HepG2 (cell line): ENCODE data around the gene CAMK2G. TPM values are rescaled to one million over a fixed set of nuclear protein-coding genes. Genes with fewer than 3 reads are reported as not detected.

Source experiments
- ATAC-seq: fragments of 200-7000 bp; cut with Tn5 transposase; 3 replicates; pipeline ENCODE4 v1.9.1; 2020; ENCODE audit warnings: mild to moderate bottlenecking, moderate library complexity
- BruUV-seq: library from RNA; stranded (reverse); fragments of 400-500 nt; replicated peaks from 2 replicates; lab custom pipeline; 2021; lab: Mats Ljungman, UMichigan
- CTCF ChIA-PET: fragments of 300-600 bp; formaldehyde crosslinking; extraction: SDS; loops from one replicate; lab custom pipeline; 2021; ENCODE audit warnings: low total read pairs, inconsistent platforms, low intra/inter-chr PET ratio; lab: Yijun Ruan, JAX
- POLR2A ChIA-PET: fragments of 350-600 bp; sonication (Branson Sonifier 250); formaldehyde crosslinking; loops from one replicate; lab custom pipeline; 2020; ENCODE audit warnings: antibody characterized with exemption, inconsistent platforms; lab: Yijun Ruan, JAX
- DNase-seq: peaks from one replicate; pipeline ENCODE4 v3.0.0-alpha.2; 2015; ENCODE audit warnings: low spot score
- FAIRE-seq: peaks from 3 replicates; lab custom pipeline; 2011; peaks lifted over from hg19 to GRCh38; lab: Jason Lieb, UNC
- H2AFZ ChIP-seq: one replicate; pipeline ENCODE4 v1.6.1; 2011; ENCODE audit warnings: low read length, inconsistent platforms
- H3K27ac ChIP-seq: fragments of 300-600 bp; 3 replicates; pipeline ENCODE4 v1.8.0; 2011; ENCODE audit warnings: mixed run types, mild to moderate bottlenecking, mixed read lengths, low read length, inconsistent platforms; ENCODE audit not compliant: insufficient read depth; ENCODE audit errors: extremely low read length
- H3K27me3 ChIP-seq, 2 experiments: fragments of 200-600 bp in 1 of 2; 2 replicates in 1 of 2; 3 replicates in 1 of 2; pipeline versions ENCODE4 v1.6.0 to v1.8.0; 2011; ENCODE audit warnings: low read length in 2 of 2, mild to moderate bottlenecking in 2 of 2, moderate library complexity in 2 of 2, inconsistent platforms in 1 of 2; ENCODE audit not compliant: insufficient read depth in 2 of 2, control insufficient read depth in 1 of 2
- H3K36me3 ChIP-seq, 2 experiments: fragments of 200-600 bp in 1 of 2; replicated peaks in 1 of 2; 2 replicates in 1 of 2; 3 replicates in 1 of 2; pipeline versions ENCODE4 v1.5.1 to v1.8.0; 2011; ENCODE audit warnings: low read length in 2 of 2, inconsistent platforms in 1 of 2; ENCODE audit not compliant: insufficient read depth in 2 of 2, control insufficient read depth in 1 of 2
- H3K4me1 ChIP-seq: 2 replicates; pipeline ENCODE4 v1.5.1; 2012; ENCODE audit warnings: low read length, inconsistent platforms; ENCODE audit not compliant: insufficient read depth
- H3K4me2 ChIP-seq: 2 replicates; pipeline ENCODE4 v1.6.0; 2011; ENCODE audit warnings: low read depth, low read length, inconsistent platforms
- H3K4me3 ChIP-seq, 3 experiments: fragments of 200-600 bp in 1 of 3; sonication (generic), shearing (Covaris generic) in 1 of 3; replicated peaks in 1 of 3; 2 replicates each; pipeline ENCODE4 v1.5.1; 2011 to 2016; ENCODE audit warnings: low read length in 3 of 3, inconsistent platforms in 2 of 3, low read depth in 2 of 3, mild to moderate bottlenecking in 2 of 3, control low read depth in 1 of 3, mixed read lengths in 1 of 3; ENCODE audit not compliant: insufficient read depth in 1 of 3
- H3K79me2 ChIP-seq: one replicate; pipeline ENCODE4 v1.6.1; 2011; ENCODE audit warnings: low read length, inconsistent platforms; ENCODE audit not compliant: insufficient read depth
- H3K9ac ChIP-seq: 2 replicates; pipeline ENCODE4 v1.6.0; 2011; ENCODE audit warnings: mild to moderate bottlenecking, low read depth, low read length, inconsistent platforms; ENCODE audit not compliant: insufficient read depth
- H3K9me3 ChIP-seq: 2 replicates; pipeline ENCODE4 v1.5.1; 2012; ENCODE audit warnings: mild to moderate bottlenecking, low read length
- H4K20me1 ChIP-seq: 2 replicates; pipeline ENCODE4 v1.6.0; 2011; ENCODE audit warnings: inconsistent platforms, mild to moderate bottlenecking, low read length, moderate library complexity; ENCODE audit not compliant: insufficient read depth
- ATF7-NPFF ChIP-seq: sonication (generic); formaldehyde crosslinking; IDR thresholded peaks from 2 replicates; pipeline ENCODE4 v1.8.1; 2023; ENCODE audit warnings: mild to moderate bottlenecking, low read depth, missing genetic modification reagents, moderate library complexity
- CHCHD3 ChIP-seq: sonication (generic); formaldehyde crosslinking; IDR thresholded peaks from 2 replicates; pipeline ENCODE4 v1.8.0; 2022; ENCODE audit warnings: mild to moderate bottlenecking, missing genetic modification reagents, moderate library complexity
- FOXK1 ChIP-seq: sonication (generic); formaldehyde crosslinking; IDR thresholded peaks from 2 replicates; pipeline ENCODE4 v1.4.0; 2020; ENCODE audit warnings: low read depth, missing genetic modification reagents, borderline replicate concordance
- HNRNPUL1 ChIP-seq: fragments of 200-400 bp; formaldehyde crosslinking; IDR thresholded peaks from 2 replicates; pipeline ENCODE4 v1.6.1; 2017; ENCODE audit warnings: low read depth, mild to moderate bottlenecking, low read length, moderate library complexity
- HOMEZ ChIP-seq: IDR thresholded peaks from 2 replicates; pipeline ENCODE4 v1.6.1; 2016; ENCODE audit warnings: low read depth
- MED13 ChIP-seq: sonication (generic); formaldehyde crosslinking; IDR thresholded peaks from 2 replicates; pipeline ENCODE4 v1.5.0; 2020; ENCODE audit warnings: missing genetic modification reagents
- NR1H2 ChIP-seq: sonication (generic); formaldehyde crosslinking; IDR thresholded peaks from 2 replicates; pipeline ENCODE4 v1.8.1; 2022; ENCODE audit warnings: low read depth, missing genetic modification reagents, borderline replicate concordance
- POGZ ChIP-seq: sonication (generic); formaldehyde crosslinking; IDR thresholded peaks from 2 replicates; pipeline ENCODE4 v1.4.0; 2020; ENCODE audit warnings: mild to moderate bottlenecking, missing genetic modification reagents
- SP1 ChIP-seq, 2 experiments: fragments of 450-650 bp in 1 of 2; sonication (generic) in 1 of 2; formaldehyde crosslinking in 1 of 2; IDR thresholded peaks; 2 replicates each; pipeline versions ENCODE4 v1.4.0 to v1.6.1; 2016 to 2020; ENCODE audit warnings: missing genetic modification reagents in 1 of 2
- ZFAT ChIP-seq: sonication (generic); formaldehyde crosslinking; conservative IDR thresholded peaks from 2 replicates; pipeline ENCODE4 v1.8.1; 2023; ENCODE audit warnings: missing genetic modification reagents, inconsistent platforms
- ZNF230 ChIP-seq: sonication (generic); formaldehyde crosslinking; IDR thresholded peaks from 2 replicates; pipeline ENCODE4 v1.4.0; 2020; ENCODE audit warnings: mild to moderate bottlenecking, missing genetic modification reagents
- ZNF24 ChIP-seq: fragments of 450-650 bp; IDR thresholded peaks from 2 replicates; pipeline ENCODE4 v1.6.1; 2017; ENCODE audit warnings: antibody characterized with exemption, mild to moderate bottlenecking
- ZNF296 ChIP-seq: sonication (generic); formaldehyde crosslinking; conservative IDR thresholded peaks from 2 replicates; pipeline ENCODE4 v1.5.0; 2020; ENCODE audit warnings: mild to moderate bottlenecking, missing genetic modification reagents
- ZNF333 ChIP-seq: sonication (generic); formaldehyde crosslinking; IDR thresholded peaks from 2 replicates; pipeline ENCODE4 v1.4.0; 2020; ENCODE audit warnings: mild to moderate bottlenecking, missing genetic modification reagents, borderline replicate concordance
- ZNF446 ChIP-seq: sonication (generic); formaldehyde crosslinking; IDR thresholded peaks from 2 replicates; pipeline ENCODE4 v1.5.0; 2020; ENCODE audit warnings: mild to moderate bottlenecking, missing genetic modification reagents
- ZNF513 ChIP-seq: sonication (generic); formaldehyde crosslinking; conservative IDR thresholded peaks from 2 replicates; pipeline ENCODE4 v1.5.0; 2020; ENCODE audit warnings: missing genetic modification reagents
- ZNF562 ChIP-seq: sonication (generic); formaldehyde crosslinking; IDR thresholded peaks from 2 replicates; pipeline ENCODE4 v1.8.0; 2022; ENCODE audit warnings: missing genetic modification reagents, borderline replicate concordance
- ZNF672 ChIP-seq: sonication (generic); formaldehyde crosslinking; IDR thresholded peaks from 2 replicates; pipeline ENCODE4 v1.8.1; 2022; ENCODE audit warnings: missing genetic modification reagents
- whole genome bisulfite sequencing: methylation state at CpG from one replicate; pipeline ENCODE4 v1.1.6; 2017; ENCODE audit warnings: low lambda C conversion rate; 5-methylcytosine and 5-hydroxymethylcytosine counted together
- in situ Hi-C: cut with HindIII; loops from 2 replicates; pipeline ENCODE4 v1.10.0; 2017; ENCODE audit warnings: low pct_unique_long_range_greater_than_20kb; ENCODE audit not compliant: extremely low pct_ligation_motif_present
- intact Hi-C: fragments of 100-400 bp; cut with micrococcal nuclease; formaldehyde crosslinking; loops from one replicate; pipeline ENCODE4 v1.10.0; 2022; ENCODE audit not compliant: unreplicated experiment
- polyA plus RNA-seq, 8 experiments: library from polyadenylated mRNA; depleted of rRNA in 3 of 8; stranded (reverse) in 7 of 8; unstranded in 1 of 8; fragments of >200 nt; fragmentation: Illumina TruSeq in 4 of 8; extraction: Trizol in 4 of 8; gene quantifications; 2 replicates each; pipeline versions ENCODE4 v1.2.1 to v1.2.3, GENCODE V29; 2011 to 2016; ENCODE audit warnings: low read depth in 4 of 8, missing spikeins in 1 of 8, mixed read lengths in 1 of 8; ENCODE audit not compliant: insufficient read depth in 1 of 8
- total RNA-seq, 5 experiments: library from RNA; depleted of rRNA; stranded (reverse); fragments of >200 nt; fragmentation: Illumina TruSeq; extraction: Trizol; gene quantifications; 2 replicates each; pipeline ENCODE4 v1.2.3, GENCODE V29; 2016; ENCODE audit warnings: low read depth in 1 of 5
- TF ChIP-seq, protein P1 (sequence below): sonication (generic); formaldehyde crosslinking; IDR thresholded peaks from 2 replicates; pipeline ENCODE4 v1.4.0; 2020; ENCODE audit warnings: missing genetic modification reagents

Gene CAMK2G
- total and polyA plus RNA-seq, 2 of the 13 experiments (the other 11 are each of a cell fraction or from before 2014, with no cell fraction given) = 15.9 to 18.8 TPM

GRCh38 chr10:73859428-73859783 is 14.9 kb downstream of the CAMK2G start (continued):
- no peak for TF ChIP-seq HOMEZ (CRISPR knock-in tag)
- TF ChIP-seq POGZ (CRISPR knock-in tag) = no peak
- TF ChIP-seq ZNF230 (CRISPR knock-in tag) = no peak
- TF ChIP-seq ZNF446 (CRISPR knock-in tag) = no peak
- TF ChIP-seq, protein P1, sequence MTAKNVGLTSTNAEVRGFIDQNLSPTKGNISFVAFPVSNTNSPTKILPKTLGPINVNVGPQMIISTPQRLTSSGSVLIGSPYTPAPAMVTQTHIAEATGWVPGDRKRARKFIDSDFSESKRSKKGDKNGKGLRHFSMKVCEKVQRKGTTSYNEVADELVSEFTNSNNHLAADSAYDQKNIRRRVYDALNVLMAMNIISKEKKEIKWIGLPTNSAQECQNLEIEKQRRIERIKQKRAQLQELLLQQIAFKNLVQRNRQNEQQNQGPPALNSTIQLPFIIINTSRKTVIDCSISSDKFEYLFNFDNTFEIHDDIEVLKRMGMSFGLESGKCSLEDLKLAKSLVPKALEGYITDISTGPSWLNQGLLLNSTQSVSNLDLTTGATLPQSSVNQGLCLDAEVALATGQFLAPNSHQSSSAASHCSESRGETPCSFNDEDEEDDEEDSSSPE (CRISPR knock-in tag) = no peak

- DNase-seq (no peak), FAIRE-seq (no peak), ATAC-seq (no peak)
- ChIA-PET POLR2A (no interaction called here), CTCF (no interaction called here)
- no TSS peak for BruUV-seq
- H3K27me3 ChIP-seq = no peaks in the 10 kb centered on the region
- no peak overlapping the region for H2AFZ ChIP-seq
- no peak overlapping the region for H3K4me2 ChIP-seq
- H3K4me1 ChIP-seq = peaks cover 26% of the 10 kb centered on the region
- H3K9me3 ChIP-seq = no peaks in the 10 kb centered on the region
- 97% methylated on average over 13 of the region's 13 CpGs for WGBS
- H3K27ac ChIP-seq = no peak overlapping the region
- H3K4me3 ChIP-seq = no peak overlapping the region
- in situ Hi-C loops (no loop called here), intact Hi-C loops (no loop called here)
- no peaks in the 10 kb centered on the region for H4K20me1 ChIP-seq
- no peaks in the 10 kb centered on the region for H3K79me2 ChIP-seq
- H3K9ac ChIP-seq = no peak overlapping the region
- peaks cover 9 to 55% of the 10 kb centered on the region in 2 experiments for H3K36me3 ChIP-seq
- TF ChIP-seq ZNF333 (CRISPR knock-in tag) = no peak
- TF ChIP-seq MED13 (CRISPR knock-in tag) = no peak
- TF ChIP-seq CHCHD3 = no peak
- TF ChIP-seq SP1 (IDR thresholded peaks at IDR 0.05) = no peak
- TF ChIP-seq SP1 (CRISPR knock-in tag; IDR thresholded peaks at IDR 0.05) = no peak
- TF ChIP-seq ATF7-NPFF (CRISPR knock-in tag) = no peak
- no peak for TF ChIP-seq ZFAT
- TF ChIP-seq ZNF562 (CRISPR knock-in tag) = no peak
- TF ChIP-seq ZNF513 (CRISPR knock-in tag) = no peak
- TF ChIP-seq NR1H2 (CRISPR knock-in tag) = no peak
- no peak for TF ChIP-seq ZNF296 (CRISPR knock-in tag)
- TF ChIP-seq ZNF24 = no peak
- TF ChIP-seq HNRNPUL1 = no peak
- TF ChIP-seq FOXK1 (CRISPR knock-in tag) = no peak
- no peak for TF ChIP-seq ZNF672
Observed at GRCh38 chr10:73858750-73859427, 15.5 kb downstream of the CAMK2G start.
